ENCODE measurements around the gene TRIM46.

DNA sequence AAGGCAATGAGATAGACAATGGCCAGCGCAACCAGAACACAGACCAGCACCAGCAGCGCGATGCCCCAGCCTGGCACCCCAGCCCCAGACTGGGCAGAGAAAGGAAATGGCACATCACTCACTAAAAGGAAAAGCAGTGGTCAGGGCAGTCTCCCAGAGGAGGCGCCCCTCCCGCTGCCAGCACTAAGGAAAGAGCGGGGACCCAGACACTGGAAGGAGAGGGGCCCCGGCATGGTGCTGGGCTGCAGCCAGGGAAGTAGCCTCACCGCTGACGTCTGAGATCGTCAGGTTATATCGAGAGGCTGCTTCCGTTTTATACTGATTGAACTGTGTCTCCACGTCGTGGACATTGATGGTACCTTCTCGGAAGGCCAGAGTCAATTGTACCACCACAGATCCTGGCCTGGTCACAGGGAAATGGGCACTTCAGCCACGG is 13.8 kb downstream of the TRIM46 start:
- TF ChIP-seq IRF2 (CRISPR knock-in tag; IDR thresholded peaks at IDR 0.05) (no peak), HBP1 (CRISPR knock-in tag; IDR thresholded peaks at IDR 0.05) (no peak), ZNF707 (CRISPR knock-in tag; conservative IDR thresholded peaks at IDR 0.05) (no peak), HDAC6 (IDR thresholded peaks at IDR 0.05; ENCODE audit: low read depth, low read length) (no peak), CSDE1 (IDR thresholded peaks at IDR 0.05) (no peak)
- TF ChIP-seq, protein P1, sequence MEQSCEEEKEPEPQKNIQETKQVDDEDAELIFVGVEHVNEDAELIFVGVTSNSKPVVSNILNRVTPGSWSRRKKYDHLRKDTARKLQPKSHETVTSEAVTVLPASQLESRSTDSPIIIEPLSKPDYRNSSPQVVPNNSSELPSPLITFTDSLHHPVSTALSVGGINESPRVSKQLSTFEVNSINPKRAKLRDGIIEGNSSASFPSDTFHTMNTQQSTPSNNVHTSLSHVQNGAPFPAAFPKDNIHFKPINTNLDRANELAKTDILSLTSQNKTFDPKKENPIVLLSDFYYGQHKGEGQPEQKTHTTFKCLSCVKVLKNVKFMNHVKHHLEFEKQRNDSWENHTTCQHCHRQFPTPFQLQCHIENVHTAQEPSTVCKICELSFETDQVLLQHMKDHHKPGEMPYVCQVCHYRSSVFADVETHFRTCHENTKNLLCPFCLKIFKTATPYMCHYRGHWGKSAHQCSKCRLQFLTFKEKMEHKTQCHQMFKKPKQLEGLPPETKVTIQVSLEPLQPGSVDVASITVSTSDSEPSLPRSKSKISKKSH (CRISPR knock-in tag; IDR thresholded peaks at IDR 0.05), result no peak
